Measurements from ENCODE around the gene NELFB.
A peak's percentile ranks its signal among the peaks of the same experiment; 100 is the strongest.

Gene NELFB

DNA sequence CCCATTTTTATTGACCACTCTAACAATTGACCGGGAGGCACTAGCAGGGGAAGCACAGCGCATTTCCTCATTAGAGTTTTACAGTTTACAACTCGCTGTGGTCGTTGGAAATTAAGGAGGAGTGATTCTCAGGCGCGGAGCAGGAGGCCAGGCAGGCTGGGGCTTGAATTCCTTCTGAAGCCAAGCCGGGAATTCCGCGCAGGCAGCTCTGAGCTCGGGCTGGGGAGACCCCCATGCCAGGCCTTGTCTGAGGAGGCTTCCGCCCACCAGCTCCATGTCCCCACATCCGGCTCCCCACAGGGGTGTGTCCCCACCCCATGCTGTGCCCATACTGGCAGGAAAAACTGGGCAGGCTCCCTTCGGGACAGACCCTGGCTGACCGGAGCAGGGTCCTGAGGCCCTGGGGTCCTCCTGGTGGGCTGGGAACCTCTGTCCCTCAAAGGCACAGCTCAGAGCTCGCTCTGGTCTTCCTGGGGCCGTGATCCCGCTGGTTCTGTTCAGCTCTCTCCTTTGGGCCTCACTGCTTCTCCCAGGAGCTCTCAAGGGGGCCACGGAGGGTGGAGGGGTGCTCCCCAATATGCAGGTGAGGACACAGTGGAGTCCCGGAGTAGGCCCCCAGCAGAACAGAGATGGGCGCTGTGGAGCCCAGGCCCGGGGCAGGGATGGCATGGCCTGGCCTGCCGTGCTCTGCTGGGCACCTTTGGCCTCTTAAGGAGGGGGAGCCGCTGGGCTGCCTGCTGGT is 48.2 kb downstream of the NELFB start:
- no peak for DNase-seq

DNA sequence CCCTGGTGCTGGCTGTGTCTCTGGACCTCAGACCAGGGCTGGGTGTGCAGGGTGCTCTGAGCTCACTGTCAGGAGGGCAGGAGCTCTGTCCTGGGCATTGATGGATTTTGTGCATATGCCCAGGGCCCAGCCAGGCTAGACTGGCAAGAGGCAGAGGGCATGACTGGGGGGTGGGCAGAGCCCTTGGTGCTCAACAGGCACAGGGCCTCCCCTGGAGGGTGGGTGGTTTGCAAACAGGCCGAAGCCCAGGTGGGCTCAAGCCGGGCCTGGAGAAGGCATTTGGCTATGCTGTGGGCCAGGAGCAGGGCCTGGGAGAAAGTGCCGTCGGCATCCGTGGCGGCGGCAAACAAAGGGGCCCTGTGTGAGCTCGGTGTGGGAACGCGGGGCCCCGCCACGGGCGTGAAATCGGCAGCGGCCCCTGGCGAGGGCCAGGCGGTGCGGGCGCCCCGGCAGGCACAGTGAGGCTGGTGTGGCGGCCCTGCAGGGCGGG is 48.8 kb downstream of the NELFB start:
- no peak for DNase-seq

DNA sequence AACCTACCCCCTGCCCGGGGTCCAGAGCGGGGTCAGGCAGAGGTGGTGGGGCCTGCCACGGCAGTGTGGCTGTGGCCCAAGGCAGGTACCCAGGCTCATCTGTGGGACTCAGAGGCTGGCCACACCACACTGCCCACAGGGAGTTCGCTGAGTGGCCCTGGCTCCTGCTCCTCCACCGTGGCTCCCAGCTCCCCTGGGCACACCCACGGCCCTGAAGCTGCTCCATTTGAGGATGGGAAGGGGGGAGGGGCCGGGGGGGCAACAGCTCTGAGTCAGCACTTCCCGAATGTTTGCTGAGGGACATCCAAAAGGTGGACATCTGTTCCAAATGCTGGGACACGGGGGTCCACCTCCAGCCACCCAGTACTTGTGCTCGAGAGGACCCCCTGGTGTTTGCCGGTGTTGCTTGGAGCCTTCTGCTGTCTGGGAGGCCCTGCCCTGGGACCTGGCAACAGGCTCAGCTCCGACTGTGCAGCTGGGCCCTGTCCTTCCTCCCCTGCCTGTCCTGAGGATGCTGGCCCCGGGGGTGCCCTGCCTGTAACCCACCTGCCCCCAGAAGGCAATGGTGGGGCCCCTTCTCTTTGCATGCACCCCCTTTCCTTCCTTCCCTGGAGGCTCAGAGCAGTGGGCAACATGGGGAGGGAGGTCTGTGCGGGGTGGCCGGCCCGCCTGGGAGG is 49.4 kb downstream of the NELFB start:
- DNase-seq = no peak

DNA sequence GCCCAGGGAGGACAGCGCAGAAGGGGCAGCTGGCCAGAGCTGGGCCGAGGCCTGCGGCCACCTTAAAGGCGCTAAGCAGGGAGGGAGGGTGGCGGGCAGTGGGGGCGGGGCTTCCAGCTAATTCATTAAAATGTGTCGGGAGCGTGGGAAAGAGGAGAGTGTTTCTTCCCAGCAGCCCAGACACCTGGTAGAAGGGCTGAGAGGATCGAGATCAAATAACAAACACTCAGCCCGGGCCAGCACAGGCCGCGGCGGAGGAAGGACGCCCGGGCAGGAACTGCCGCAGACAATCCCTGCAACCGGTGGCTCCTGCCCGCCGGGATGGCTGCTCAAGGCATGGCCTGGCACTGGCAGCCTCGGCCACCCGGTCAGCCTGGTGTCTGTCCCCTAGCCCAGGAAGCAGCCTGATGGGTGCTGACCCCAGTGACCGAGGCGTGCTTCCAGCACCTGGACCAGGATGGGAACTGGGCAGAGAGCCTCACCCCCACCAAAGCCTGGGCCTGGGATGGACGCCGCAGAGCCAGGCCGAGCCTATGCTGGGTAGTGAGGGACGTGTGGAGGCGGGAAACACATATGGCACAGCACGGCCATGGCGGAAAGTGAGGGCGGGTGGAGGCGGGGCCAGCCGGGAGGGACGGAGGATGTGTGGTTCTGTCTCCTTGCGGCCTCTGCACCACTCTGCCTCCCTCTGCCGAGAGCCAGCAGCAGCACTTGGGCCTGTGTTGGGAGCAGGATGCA is 50.1 kb downstream of the NELFB start:
- peak; percentile 35 for DNase-seq

DNA sequence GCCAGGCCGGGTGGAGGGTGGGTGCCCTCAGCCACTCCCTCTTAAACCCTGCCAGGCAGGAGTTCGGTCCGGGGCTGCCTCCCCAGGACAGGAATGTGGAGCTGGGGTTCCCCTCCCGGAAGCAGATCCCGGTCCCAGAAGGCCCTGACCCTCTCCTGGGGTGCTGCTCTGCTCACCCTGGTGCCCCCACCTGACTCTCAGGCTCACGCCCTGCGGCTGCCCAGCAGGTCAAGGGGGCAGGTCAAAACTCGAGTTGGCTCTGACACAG is 50.6 kb downstream of the NELFB start:
- DNase-seq = no peak

DNA sequence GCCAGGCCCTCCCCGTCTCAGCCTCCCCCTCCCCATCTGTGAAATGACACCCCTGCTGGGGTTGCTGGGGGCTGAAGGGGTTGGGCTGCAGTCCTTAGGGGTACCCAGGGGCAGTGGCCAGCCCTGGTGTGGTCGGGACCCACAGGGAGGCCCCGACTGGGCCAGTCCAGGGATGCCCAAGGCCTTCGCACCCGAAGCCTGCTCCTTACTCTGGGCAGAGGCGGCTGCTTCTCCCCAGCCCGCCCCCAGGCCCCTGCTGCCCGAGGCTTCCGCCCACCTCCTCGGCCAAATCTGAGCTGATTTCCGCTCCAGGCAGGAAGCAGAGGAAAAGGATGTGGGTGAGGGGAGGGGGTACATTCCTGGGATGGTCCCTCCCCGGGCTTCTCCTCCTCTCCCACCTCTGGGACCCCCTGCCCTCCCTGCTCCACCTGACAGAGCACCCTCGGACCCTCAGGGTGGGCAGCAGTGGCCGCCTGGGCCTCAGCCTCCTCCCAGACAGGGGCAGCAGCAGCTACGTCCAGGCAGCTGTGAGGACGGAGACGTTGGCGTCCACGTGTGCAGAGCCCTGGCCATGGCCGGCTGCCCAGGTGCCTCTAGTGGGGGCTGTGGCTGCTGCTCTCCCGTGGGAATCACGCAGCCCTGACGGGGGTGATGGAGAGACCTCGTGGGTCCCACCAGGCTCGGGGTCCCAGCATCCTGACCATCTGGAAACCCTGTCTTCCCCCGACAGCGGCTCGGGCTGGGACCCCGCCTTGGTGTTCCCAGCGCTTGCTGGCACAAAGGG is 51.1 kb downstream of the NELFB start:
- DNase-seq = no peak

DNA sequence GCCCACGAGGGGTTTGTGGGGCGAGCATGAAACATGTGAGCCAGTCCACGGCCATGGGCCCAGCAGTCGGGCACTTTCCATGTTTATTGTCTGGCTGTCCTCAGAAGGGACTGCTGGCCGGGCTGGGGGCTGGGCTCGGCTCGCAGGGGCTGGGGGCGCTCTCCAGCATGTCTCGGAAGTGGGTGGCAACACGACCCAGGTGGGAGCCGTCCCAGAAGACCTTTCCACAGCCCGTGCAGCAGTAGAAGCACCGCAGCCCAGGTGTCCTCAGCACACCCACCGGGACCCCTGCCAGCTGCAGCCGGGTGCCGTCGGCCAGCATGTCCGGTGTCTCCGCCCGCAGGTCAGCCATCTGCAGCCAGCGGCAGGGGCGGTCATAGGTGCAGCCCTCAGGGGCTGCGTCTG is 51.7 kb downstream of the NELFB start:
- DNase-seq = no peak

DNA sequence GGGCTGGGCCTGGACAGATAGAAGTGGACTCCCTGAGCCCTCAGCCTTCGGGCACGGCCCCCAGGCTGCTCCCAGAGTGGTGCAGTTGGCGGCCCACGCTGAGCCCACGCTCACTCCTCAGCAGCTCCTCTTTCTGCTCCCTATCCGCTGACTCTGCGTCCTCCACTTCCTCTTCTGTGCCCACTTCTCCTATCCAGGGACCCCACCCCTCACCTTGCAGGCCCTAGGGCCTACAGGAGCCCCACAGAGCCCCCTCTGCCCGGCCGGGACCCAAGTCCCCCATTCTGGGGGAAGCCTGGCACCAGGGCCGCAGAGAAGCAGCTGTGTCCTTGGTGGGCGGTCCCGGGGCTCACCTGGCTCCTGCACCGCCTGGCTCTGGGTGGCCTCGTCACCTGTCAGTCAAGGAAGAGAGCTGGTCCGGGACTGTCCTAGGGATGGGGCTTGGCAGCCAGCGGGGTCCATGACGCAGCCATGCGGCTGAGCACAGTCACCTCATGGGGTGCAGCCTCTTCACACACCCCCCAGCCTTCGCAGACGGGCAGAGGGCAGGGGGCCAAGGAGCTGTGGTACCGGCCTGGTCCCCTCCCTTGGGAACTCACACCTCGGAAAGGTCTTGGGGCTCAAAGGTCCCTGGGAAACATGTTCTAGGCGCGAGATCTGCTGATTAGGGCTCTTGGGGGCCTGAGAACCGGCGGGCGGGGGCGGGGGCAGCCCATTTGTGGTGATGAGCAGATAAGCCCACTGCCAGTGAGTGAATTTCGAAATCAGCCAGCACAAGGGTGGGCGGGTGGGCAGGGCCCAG is 52.3 kb downstream of the NELFB start:
- no peak for DNase-seq

DNA sequence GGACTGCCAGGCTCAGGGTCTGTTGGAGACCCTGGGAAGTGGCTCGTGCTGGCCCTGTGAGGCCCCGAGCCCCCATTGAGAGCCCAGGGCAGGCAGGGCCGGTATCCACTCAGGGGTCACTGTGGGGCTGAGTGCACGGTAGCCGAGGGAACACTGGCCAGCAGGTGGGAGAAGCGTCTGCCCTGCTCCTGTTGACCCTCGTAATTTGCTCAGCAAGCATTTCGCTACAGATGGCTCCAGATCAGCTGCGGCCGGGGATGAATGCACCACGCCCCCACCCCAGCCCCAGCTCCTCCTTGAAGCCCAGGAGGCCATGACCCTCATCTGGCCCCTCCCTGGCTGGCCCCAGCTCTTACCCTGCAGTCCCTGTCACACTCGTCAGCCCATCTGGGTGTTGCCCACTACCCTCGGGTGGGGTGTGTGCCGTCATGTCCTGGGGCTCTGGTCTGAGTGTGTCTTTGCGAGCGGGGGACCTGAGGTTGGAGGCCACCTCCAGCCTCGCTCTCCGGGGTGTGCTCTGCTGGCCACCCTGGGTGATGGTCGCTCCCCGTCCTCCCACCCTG is 53.0 kb downstream of the NELFB start:
- no peak for DNase-seq

DNA sequence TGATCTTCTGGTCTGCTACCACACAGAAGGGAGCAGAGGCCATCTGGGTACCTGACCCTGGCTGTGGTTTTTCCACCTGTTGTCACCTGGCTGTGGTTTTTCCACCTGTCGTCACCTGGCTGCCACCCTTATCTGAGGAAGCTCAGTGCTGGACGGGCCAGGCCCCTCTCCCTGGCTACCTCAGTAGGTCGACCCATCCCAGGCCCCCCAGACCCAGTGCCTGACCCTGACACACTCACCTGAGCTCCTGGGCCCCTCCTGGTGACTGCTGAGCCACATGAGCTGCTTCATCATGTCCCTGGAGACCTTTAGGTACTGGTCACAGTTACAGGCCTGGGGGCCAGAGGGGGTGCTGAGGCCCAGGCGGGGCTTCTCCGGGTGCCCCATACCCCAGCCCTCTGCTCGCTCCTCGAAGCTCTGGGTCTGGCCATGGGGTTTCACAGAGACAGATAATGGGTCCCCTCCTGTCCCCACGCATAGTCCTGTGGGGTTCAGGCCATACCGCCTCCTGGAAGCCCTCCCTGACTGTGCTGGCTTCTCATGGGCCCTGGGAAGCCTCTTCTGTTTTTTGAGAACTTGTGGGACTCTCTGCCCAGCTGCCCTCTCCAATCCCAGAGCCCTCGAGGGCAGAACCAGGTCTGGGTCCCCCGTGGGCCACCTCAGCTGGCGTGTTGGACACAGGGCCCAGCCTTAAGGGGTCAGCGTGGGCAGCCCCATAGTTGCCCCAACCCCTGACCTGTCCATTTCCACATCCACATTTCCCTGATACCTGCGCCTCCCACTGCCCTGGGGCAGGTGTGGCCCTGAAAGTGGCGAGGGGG is 54.5 kb downstream of the NELFB start:
- DNase-seq = no peak

DNA sequence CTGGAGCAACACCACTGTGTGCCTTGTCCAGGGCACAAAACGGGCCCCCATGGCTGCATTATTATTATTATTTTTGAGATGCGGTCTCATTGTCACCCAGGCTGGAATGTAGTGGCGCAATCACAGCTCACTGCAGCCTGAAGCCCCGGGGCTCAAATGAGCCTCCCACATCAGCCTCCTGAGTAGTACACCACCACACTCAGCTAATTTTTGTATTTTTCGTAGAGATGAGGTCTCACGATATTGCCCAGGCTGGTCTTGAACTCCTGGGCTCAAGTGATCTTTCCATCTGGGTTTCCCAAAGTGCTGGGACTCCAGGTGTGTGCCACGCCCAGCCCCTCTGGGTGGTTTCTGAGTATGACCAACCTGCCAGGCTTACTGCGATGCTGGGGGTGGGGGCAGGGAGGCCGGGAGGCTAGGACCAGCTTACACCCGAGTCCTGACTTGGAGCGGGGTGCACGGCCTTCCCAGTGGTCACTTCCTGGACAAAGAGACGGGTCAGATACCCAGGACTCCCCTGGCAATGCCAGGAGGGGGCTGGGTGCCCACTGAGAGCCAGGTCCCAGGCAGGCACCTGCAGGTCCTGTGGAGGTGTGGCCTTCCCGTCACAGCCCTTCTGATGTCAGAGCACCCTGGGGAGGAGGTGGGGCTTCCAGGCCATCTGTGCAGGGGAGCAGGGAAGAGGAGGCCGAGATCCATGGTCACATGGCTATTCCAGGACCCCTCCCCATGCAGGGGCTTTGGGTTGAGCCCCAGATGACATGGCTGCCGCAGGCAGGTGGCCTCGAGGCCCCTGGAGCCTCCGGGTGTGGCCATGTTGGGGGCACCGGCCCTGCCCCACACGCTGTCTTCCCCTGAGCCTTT is 55.3 kb downstream of the NELFB start:
- no peak for DNase-seq

DNA sequence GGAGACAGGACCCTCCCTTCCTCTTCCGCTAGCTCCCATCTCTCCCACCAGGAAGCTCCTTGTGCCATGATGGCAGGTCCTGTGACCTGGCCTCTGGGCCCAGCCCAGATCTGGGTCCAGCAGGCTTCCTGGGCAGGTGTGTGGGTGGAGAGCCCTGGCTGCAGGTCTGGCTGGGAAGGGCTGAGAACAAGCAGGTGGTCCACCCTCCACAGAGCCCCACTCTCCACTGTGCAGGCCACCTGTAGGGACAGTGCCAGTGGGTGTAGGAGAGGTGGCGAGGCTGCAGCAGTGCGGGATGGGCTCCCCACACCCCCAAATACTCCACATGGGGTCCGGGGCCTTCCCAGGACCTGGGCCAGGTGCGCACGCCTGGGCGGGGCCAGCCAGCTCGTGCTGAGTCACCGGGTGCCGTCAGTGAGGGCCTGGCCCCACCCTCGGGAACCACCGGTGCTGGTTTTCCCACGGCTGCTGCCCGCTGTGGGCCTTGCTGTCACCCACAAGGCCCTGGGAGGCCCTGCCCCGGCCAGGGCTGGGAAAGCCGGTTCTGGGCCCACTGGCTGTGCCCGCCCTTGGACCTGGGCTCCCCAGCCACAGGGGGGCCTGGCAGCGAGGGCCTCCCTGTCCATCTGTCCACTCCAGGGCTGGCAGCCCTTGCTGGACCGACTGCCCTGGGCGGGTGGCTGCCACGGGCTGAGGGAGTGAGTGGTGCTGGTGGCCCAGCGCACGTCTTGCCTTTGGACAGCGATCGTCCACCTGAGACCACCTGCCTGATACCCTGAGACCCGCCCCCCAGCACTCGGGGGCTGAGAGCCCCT is 56.3 kb downstream of the NELFB start:
- no peak for DNase-seq

DNA sequence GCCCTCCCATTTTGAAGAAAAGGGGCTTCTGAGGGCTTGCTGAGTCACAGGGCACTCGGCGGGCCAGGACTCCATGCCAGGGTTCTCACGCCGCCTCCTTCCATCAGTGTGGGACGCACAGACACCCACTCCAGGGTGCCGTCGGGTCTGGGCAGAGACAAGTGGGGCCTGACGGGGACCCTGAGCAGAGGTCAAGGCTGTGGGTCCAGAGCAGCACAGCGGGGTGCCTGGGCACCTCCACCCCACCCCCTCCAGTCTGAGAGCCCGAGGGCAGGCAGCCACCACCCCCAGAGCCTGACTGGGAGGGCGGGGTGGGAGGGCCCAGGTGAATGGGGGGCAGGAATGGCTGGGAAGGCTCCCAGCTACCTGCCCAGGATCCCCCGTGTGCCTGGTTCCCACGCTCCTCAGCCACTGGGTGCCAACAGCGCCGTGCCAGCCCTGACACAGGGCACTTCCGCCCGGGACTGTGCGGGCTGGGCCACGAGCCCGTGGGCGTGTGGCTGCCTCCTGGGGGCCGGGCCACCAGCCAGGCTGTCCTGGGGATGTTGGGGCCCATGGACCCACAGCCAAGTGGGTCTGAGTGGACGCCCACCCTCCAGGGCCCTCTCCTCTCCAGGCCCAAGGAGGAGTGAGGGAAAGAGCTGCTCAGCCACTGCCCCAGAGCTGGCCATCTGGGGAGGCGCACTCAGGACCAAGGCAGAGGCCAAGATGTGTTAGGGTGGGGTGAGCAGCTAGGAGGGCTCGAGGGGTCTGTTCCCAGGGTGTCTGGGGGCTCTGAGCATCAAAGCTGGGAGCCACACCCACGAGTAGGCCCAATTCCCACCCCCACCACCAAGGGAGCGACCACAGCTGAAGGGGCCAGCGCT is 57.1 kb downstream of the NELFB start:
- DNase-seq = no peak

DNA sequence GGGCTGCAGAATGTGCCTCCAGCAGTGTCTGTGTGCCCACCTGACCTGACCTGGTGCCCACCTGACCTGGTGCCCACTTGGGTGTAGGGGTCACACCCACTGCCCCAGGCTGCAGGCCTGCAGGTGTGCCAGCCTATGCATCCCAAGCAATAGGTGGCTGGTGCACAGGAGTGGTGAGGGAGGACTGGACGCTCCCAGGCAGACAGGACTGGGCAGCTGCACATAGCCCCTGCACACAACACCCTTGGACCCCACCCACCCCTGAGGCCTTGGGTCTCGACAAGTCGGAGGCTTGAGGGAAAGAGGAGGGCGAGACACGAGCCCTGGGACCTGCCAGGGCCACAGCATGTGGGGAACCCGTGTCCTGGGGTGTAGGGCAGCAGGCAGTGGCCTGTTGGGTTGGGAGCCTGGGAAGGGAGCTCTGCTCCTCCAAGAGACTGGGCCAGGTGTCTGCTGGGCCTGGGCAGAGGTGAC is 57.8 kb downstream of the NELFB start:
- DNase-seq = no peak

DNA sequence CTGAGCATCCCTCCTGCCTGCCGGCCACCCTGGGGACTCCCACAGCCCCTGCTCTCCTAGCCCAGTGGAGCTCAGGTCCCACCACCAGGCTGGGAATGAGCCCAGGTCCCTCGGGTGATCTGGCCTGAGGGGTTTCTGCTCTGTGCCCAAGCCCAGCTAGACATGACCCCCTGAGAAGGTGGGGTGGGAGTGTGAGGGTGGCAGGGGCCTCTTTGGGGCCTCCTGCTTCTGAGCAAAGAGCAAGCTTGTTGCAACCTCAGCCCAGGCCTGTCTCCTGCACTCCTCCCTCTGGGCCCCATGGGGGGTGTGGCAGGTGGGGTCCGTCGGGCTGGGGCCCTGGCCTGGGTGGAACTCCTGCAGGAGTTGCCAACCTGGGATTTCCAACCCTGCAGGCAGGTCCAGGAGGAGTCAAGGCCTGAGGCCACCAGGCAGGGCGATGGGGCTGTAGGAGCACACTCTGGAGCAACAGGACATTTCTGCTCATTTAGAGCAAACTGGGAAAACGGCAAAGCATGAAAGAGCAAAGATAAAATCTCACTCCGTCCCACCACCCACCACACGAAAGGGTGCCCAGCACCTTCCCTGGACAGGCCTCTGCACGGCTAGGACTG is 58.3 kb downstream of the NELFB start:
- no peak for DNase-seq

DNA sequence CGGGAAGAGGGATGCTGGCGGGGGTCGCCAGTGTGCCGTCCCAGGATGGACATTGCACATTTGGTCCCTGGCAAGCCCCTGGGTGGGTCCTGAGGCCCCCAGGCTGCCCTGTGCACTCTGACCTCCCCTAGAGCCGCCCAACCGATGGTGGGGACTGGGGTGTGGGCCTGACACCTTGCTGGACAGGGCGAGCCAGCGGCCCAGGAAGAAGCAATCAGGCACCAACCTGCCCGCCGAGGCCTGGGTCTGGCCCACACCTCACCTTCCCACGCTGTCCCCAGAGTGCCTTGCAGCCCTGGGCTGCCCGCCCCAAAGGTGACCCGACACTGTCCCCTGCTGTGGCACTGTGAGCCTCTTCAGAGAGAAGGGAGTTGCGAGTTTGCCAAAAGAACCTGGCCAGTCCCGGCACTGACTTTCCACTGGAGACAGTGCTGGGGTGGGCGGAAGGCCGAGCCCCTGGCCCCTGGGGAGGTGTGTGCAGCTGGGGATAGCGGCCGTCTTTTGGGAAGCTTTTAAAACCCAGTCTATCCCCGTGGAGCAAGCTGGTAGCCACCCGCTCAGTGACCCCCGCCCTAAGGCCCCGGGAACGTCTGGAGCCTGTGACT is 58.9 kb downstream of the NELFB start:
- no peak for DNase-seq

Measured in fibroblast of skin of back (primary cell).